Astrocyte (in vitro differentiated cells and primary cell): Measurements from ENCODE around the gene UTS2R. TPM values are rescaled to one million over a fixed set of nuclear protein-coding genes. Genes with fewer than 3 reads are reported as not detected.

ENCODE experiments used
- DNase-seq: peaks from one replicate; pipeline ENCODE4 v3.0.0-alpha.2; 2010; ENCODE audit warnings: low read depth
- FAIRE-seq: peaks from 2 replicates; lab custom pipeline; 2011; peaks lifted over from hg19 to GRCh38; lab: Jason Lieb, UNC
- H2AFZ ChIP-seq: 2 replicates; pipeline ENCODE4 v1.6.0; 2012; ENCODE audit warnings: low read depth, low read length, inconsistent platforms
- H3K27ac ChIP-seq: 2 replicates; pipeline ENCODE4 v1.5.1; 2011; ENCODE audit warnings: low read depth, low read length, inconsistent platforms
- H3K27me3 ChIP-seq: 2 replicates; pipeline ENCODE4 v1.6.0; 2011; ENCODE audit warnings: low read length, inconsistent platforms; ENCODE audit not compliant: insufficient read depth
- H3K36me3 ChIP-seq: 2 replicates; pipeline ENCODE4 v1.5.1; 2011; ENCODE audit warnings: low read length, inconsistent platforms; ENCODE audit not compliant: insufficient read depth
- H3K4me1 ChIP-seq: 2 replicates; pipeline ENCODE4 v1.5.1; 2011; ENCODE audit warnings: low read length, inconsistent platforms; ENCODE audit not compliant: insufficient read depth
- H3K4me2 ChIP-seq: 2 replicates; pipeline ENCODE4 v1.6.0; 2012; ENCODE audit warnings: low read length, inconsistent platforms
- H3K4me3 ChIP-seq: 2 replicates; pipeline ENCODE4 v1.5.1; 2011; ENCODE audit warnings: low read depth, mild to moderate bottlenecking, low read length, inconsistent platforms; ENCODE audit not compliant: insufficient read depth
- H3K79me2 ChIP-seq: 2 replicates; pipeline ENCODE4 v1.6.0; 2012; ENCODE audit warnings: mild to moderate bottlenecking, low read length, inconsistent platforms; ENCODE audit not compliant: insufficient read depth
- H3K9ac ChIP-seq: 2 replicates; pipeline ENCODE4 v1.6.0; 2012; ENCODE audit warnings: mild to moderate bottlenecking, low read length, inconsistent platforms
- H3K9me3 ChIP-seq: 2 replicates; pipeline ENCODE4 v1.5.1; 2012; ENCODE audit warnings: low read depth, mild to moderate bottlenecking, low read length, inconsistent platforms; ENCODE audit not compliant: insufficient read depth
- H4K20me1 ChIP-seq: 2 replicates; pipeline ENCODE4 v1.6.0; 2012; ENCODE audit warnings: low read length, inconsistent platforms; ENCODE audit not compliant: insufficient read depth
- H3K27ac Mint-ChIP-seq: one replicate; pipeline ENCODE4 v1.8.0; 2021; ENCODE audit warnings: mild to moderate bottlenecking, mixed read lengths; ENCODE audit not compliant: unreplicated experiment
- H3K27me3 Mint-ChIP-seq: one replicate; pipeline ENCODE4 v1.8.0; 2021; ENCODE audit warnings: low read depth, mixed read lengths; ENCODE audit not compliant: unreplicated experiment
- H3K36me3 Mint-ChIP-seq: one replicate; pipeline ENCODE4 v1.8.0; 2021; ENCODE audit warnings: low read depth, mixed read lengths; ENCODE audit not compliant: unreplicated experiment
- H3K4me1 Mint-ChIP-seq: one replicate; pipeline ENCODE4 v1.8.0; 2021; ENCODE audit warnings: low read depth, mixed read lengths; ENCODE audit not compliant: unreplicated experiment
- H3K4me3 Mint-ChIP-seq: one replicate; pipeline ENCODE4 v1.8.0; 2021; ENCODE audit warnings: mild to moderate bottlenecking, moderate library complexity, mixed read lengths; ENCODE audit not compliant: unreplicated experiment
- H3K9me3 Mint-ChIP-seq: one replicate; pipeline ENCODE4 v1.8.0; 2021; ENCODE audit warnings: mild to moderate bottlenecking, mixed read lengths; ENCODE audit not compliant: unreplicated experiment
- CTCF ChIP-seq: IDR thresholded peaks from 2 replicates; pipeline ENCODE4 v1.5.1; 2011; ENCODE audit warnings: low read depth, mild to moderate bottlenecking, inconsistent platforms, low read length, moderate library complexity; ENCODE audit not compliant: insufficient read depth
- EZH2 ChIP-seq: IDR thresholded peaks from 2 replicates; pipeline ENCODE4 v1.6.1; 2012; ENCODE audit warnings: mild to moderate bottlenecking, low read length, inconsistent platforms; ENCODE audit not compliant: insufficient read depth
- total RNA-seq: library from RNA; stranded (reverse); gene quantifications from 2 replicates; pipeline ENCODE4 v1.2.1, GENCODE V29; 2021

Gene UTS2R
- total RNA-seq, 1 donor from 2014 or later: not detected

- no peak overlapping the region for H3K4me3 Mint-ChIP-seq
- Histone ChIP-seq H3K79me2 (no peaks in the 10 kb centered on the region), H4K20me1 (peaks cover 5% of the 10 kb centered on the region), H3K27me3 (no peaks in the 10 kb centered on the region), H3K9ac (no peak overlapping the region), H3K36me3 (peaks cover 3% of the 10 kb centered on the region), H3K4me2 (no peak overlapping the region), H3K4me1 (peaks cover 6% of the 10 kb centered on the region), H3K4me3 (no peak overlapping the region), H3K9me3 (no peaks in the 10 kb centered on the region), H2AFZ (no peak overlapping the region), H3K27ac (no peak overlapping the region)
- H3K27ac Mint-ChIP-seq: no peak overlapping the region
- H3K27me3 Mint-ChIP-seq: no peaks in the 10 kb centered on the region
- peaks cover 5% of the 10 kb centered on the region for H3K4me1 Mint-ChIP-seq
- FAIRE-seq (no peak), DNase-seq (no peak)
- no peaks in the 10 kb centered on the region for H3K9me3 Mint-ChIP-seq
- TF ChIP-seq CTCF (no peak), EZH2 (no peak)
- no peaks in the 10 kb centered on the region for H3K36me3 Mint-ChIP-seq
Observed at GRCh38 chr17:82400206-82400605, 28.6 kb downstream of the UTS2R start.

GRCh38 chr17:82400830-82401229, 29.3 kb downstream of the UTS2R start:
- Histone ChIP-seq H3K36me3 (peaks cover 3% of the 10 kb centered on the region), H3K27ac (no peak overlapping the region), H2AFZ (no peak overlapping the region), H3K9me3 (no peaks in the 10 kb centered on the region), H3K27me3 (no peaks in the 10 kb centered on the region), H3K9ac (no peak overlapping the region), H4K20me1 (peaks cover 5% of the 10 kb centered on the region), H3K4me1 (peaks cover 6% of the 10 kb centered on the region), H3K79me2 (no peaks in the 10 kb centered on the region), H3K4me3 (no peak overlapping the region), H3K4me2 (no peak overlapping the region)
- no peak overlapping the region for H3K4me3 Mint-ChIP-seq
- FAIRE-seq (no peak), DNase-seq (no peak)
- peaks cover 5% of the 10 kb centered on the region for H3K4me1 Mint-ChIP-seq
- no peak overlapping the region for H3K27ac Mint-ChIP-seq
- TF ChIP-seq EZH2 (no peak), CTCF (no peak)
- no peaks in the 10 kb centered on the region for H3K36me3 Mint-ChIP-seq
- no peaks in the 10 kb centered on the region for H3K9me3 Mint-ChIP-seq
- H3K27me3 Mint-ChIP-seq: no peaks in the 10 kb centered on the region

- Histone ChIP-seq H3K27me3 (no peaks in the 10 kb centered on the region), H4K20me1 (peaks cover 9% of the 10 kb centered on the region), H3K79me2 (no peaks in the 10 kb centered on the region), H3K27ac (no peak overlapping the region), H3K4me1 (peaks cover 8% of the 10 kb centered on the region), H2AFZ (no peak overlapping the region), H3K9me3 (no peaks in the 10 kb centered on the region), H3K4me2 (no peak overlapping the region), H3K9ac (no peak overlapping the region), H3K36me3 (peaks cover 3% of the 10 kb centered on the region), H3K4me3 (no peak overlapping the region)
- peaks cover 2% of the 10 kb centered on the region for H3K36me3 Mint-ChIP-seq
- no peak for FAIRE-seq
- no peak for DNase-seq
- H3K4me1 Mint-ChIP-seq: peaks cover 9% of the 10 kb centered on the region
- no peak overlapping the region for H3K27ac Mint-ChIP-seq
- no peaks in the 10 kb centered on the region for H3K27me3 Mint-ChIP-seq
- no peak overlapping the region for H3K4me3 Mint-ChIP-seq
- no peaks in the 10 kb centered on the region for H3K9me3 Mint-ChIP-seq
- TF ChIP-seq EZH2 (no peak), CTCF (no peak)
Observed at GRCh38 chr17:82402865-82403264, 31.3 kb downstream of the UTS2R start.
